ENCODE results near the gene GK.

DNA sequence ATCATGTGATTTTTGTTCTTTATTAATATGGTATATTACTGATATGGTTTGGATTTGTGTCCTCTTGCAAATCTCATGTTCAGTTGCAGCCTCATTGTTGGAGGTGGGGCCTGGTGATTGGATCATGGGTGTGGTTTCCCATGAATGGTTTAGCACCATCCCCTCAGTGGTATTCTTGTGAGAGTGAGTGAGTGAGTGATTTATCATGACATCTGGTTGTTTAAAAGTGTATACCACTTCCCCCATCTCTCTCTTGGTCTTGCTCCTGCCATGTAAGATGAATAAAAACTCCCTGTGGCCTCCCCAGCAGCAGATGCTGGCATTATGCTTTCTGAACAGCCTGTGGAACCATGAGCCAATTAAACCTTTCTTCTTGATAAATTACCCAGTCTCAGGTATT lies 124.4 kb downstream of the GK start:
- TF ChIP-seq, protein P1, sequence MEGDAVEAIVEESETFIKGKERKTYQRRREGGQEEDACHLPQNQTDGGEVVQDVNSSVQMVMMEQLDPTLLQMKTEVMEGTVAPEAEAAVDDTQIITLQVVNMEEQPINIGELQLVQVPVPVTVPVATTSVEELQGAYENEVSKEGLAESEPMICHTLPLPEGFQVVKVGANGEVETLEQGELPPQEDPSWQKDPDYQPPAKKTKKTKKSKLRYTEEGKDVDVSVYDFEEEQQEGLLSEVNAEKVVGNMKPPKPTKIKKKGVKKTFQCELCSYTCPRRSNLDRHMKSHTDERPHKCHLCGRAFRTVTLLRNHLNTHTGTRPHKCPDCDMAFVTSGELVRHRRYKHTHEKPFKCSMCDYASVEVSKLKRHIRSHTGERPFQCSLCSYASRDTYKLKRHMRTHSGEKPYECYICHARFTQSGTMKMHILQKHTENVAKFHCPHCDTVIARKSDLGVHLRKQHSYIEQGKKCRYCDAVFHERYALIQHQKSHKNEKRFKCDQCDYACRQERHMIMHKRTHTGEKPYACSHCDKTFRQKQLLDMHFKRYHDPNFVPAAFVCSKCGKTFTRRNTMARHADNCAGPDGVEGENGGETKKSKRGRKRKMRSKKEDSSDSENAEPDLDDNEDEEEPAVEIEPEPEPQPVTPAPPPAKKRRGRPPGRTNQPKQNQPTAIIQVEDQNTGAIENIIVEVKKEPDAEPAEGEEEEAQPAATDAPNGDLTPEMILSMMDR (IDR thresholded peaks at IDR 0.05), result no peak
- no peak for TF ChIP-seq POLR2A (IDR thresholded peaks at IDR 0.05)
